Ecto neural progenitor cell (in vitro differentiated cells): Measurements from ENCODE around the gene UCP3.

Source experiments
- DNase-seq: peaks from one replicate; pipeline ENCODE4 v3.0.0-alpha.2; 2018; ENCODE audit warnings: low spot score

Gene UCP3

DNA sequence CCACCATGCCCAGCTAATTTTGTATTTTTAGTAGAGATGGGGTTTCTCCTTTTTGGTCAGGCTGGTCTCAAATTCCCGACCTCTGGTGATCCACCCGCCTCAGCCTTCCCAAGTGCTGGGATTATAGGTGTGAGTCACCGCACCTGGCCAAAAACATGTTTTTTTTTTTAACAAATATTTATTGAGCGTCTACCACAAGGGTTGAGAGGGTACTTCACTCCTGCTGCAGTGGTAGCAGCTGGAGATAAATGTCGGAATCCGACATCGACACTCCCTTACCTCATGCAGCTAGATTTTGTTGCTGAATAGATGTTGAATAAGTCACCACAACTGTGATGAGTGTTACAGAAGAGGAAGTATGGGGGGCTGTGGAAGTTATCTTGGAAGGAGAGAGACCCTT is 57.1 kb downstream of the UCP3 start:
- DNase-seq: no peak

DNA sequence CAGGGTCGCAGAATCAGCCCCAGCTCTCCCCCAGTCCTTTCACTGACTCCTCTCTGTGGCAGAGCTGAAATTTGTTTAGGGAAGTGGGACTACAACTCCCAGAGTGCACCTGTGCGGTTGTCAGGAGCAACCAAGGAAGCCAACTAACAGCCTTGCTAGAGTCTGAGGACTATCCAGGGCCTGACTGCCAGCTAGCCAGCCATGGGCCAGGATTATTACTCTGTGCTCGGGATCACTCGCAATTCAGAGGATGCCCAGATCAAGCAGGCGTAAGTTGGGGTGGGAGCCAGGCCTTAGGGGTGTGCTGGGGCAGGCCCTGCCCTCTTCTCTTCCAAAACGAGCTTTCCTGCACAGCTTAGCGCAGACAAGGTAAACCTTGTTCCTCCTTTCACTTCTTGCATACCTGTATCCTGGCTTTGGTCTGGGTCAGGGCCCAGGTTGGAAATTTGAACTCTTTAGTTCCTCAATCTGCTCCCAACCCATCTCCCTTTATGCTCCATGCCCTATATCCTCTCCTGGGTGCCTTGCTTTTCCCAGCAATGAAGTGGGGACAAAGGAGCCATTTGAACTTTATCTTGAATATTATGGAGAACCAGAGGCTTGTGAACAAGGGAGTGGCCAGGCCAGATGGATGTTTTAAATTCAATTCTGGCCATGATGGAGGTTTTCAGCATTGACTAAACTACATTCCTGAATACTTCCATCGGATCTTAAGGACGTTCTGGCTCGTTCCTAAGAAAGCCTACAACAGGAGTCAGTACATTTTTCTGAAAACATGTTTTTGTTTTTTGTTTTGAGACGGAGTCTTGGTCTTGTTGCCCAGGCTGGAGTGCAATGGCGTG is 57.8 kb downstream of the UCP3 start, which contains the start of gene DNAJB13:
TSS of gene DNAJB13 (plus strand) at position 158 of the 842 bp plus-strand sequence. CDS start at position 202, 44 bp downstream.
- DNase-seq: peak; percentile 80
